GM12864 (cell line): Measurements from ENCODE around the gene GCLC.
"Not testable (repeated sequence)": the region's sequence is repeated elsewhere in the genome, so short reads cannot be mapped to it uniquely, and the experiment has no call there.

ENCODE experiments used
- DNase-seq: peaks from one replicate; pipeline ENCODE4 v3.0.0-alpha.2; 2011; ENCODE audit warnings: low read depth
- H3K4me3 ChIP-seq: 2 replicates; pipeline ENCODE4 v1.5.1; 2011; ENCODE audit warnings: mild to moderate bottlenecking, low read depth, low read length, control low read depth
- CTCF ChIP-seq: IDR thresholded peaks from 2 replicates; pipeline ENCODE4 v1.5.1; 2011; ENCODE audit warnings: low read depth, mild to moderate bottlenecking, moderate library complexity, low read length, control low read depth, inconsistent platforms; ENCODE audit errors: missing control alignments

The GCLC gene

GRCh38 chr6:53578371-53578770, 33.5 kb upstream of the GCLC start:
- H3K4me3 ChIP-seq, result no peak overlapping the region
- no peak for DNase-seq
- no peak for TF ChIP-seq CTCF

GRCh38 chr6:53573299-53573698, 28.4 kb upstream of the GCLC start:
- H3K4me3 ChIP-seq, result no peak overlapping the region
- no peak for DNase-seq
- TF ChIP-seq CTCF, result no peak

- H3K4me3 ChIP-seq, DNase-seq: not testable (repeated sequence)
Measured at GRCh38 chr6:53572379-53572778, 27.5 kb upstream of the GCLC start.

- no peak for DNase-seq
- no peak for TF ChIP-seq CTCF
- H3K4me3 ChIP-seq, result no peak overlapping the region
Measured at GRCh38 chr6:53568776-53569616, 24.1 kb upstream of the GCLC start.

GRCh38 chr6:53567701-53568100, 22.8 kb upstream of the GCLC start:
- H3K4me3 ChIP-seq, result no peak overlapping the region
- no peak for DNase-seq
- no peak for TF ChIP-seq CTCF

GRCh38 chr6:53566755-53567154, 21.9 kb upstream of the GCLC start:
- no peak for TF ChIP-seq CTCF
- DNase-seq, result no peak
- no peak overlapping the region for H3K4me3 ChIP-seq

GRCh38 chr6:53565886-53566285, 21.0 kb upstream of the GCLC start:
- TF ChIP-seq CTCF, result no peak
- no peak for DNase-seq
- H3K4me3 ChIP-seq, result no peak overlapping the region
